Measurements from ENCODE around the gene MED29. TPM values are rescaled to one million over a fixed set of nuclear protein-coding genes. Genes with fewer than 3 reads are reported as not detected.

The MED29 gene
- total and polyA plus RNA-seq, 2 of the 13 experiments (the other 11 are each of a cell fraction or from before 2014, with no cell fraction given): 14.0 to 19.7 TPM

GRCh38 chr19:39397360-39398296 is 6.5 kb downstream of the MED29 start (continued):
- TF ChIP-seq NCOA1 (CRISPR knock-in tag; IDR thresholded peaks at IDR 0.05) (no peak), GATAD2A (CRISPR knock-in tag; IDR thresholded peaks at IDR 0.05) (peak; percentile 91), ZNF574 (CRISPR knock-in tag; IDR thresholded peaks at IDR 0.05) (peak; percentile 78), POGK (CRISPR knock-in tag; conservative IDR thresholded peaks at IDR 0.05) (no peak), ZFP1 (CRISPR knock-in tag; IDR thresholded peaks at IDR 0.05) (peak; percentile 57; the same call in 1 of the 2 replicates), ZSCAN25 (CRISPR knock-in tag; IDR thresholded peaks at IDR 0.05) (peak; percentile 98), ZNF282 (IDR thresholded peaks at IDR 0.05; ENCODE audit: partially characterized antibody) (no peak), HOMEZ (CRISPR knock-in tag; IDR thresholded peaks at IDR 0.05; ENCODE audit: low read depth) (no peak), SOX13 (IDR thresholded peaks at IDR 0.05) (no peak), SOX13 (CRISPR knock-in tag; conservative IDR thresholded peaks at IDR 0.05 in 1 of 2, IDR thresholded peaks at IDR 0.05 in 1 of 2) (peak in 1 of 2 experiments; percentile 78; a peak in 2 of 4 replicates), ZNF225 (CRISPR knock-in tag; IDR thresholded peaks at IDR 0.05) (no peak), ZNF30 (CRISPR knock-in tag; IDR thresholded peaks at IDR 0.05) (no peak), NCOA5 (CRISPR knock-in tag; IDR thresholded peaks at IDR 0.05) (no peak), KLF15 (CRISPR knock-in tag; IDR thresholded peaks at IDR 0.05; ENCODE audit: borderline replicate concordance) (no peak), ZNF790 (CRISPR knock-in tag; IDR thresholded peaks at IDR 0.05; ENCODE audit: borderline replicate concordance) (no peak; the same call in 1 of the 2 replicates), ZNF720 (CRISPR knock-in tag; IDR thresholded peaks at IDR 0.05) (no peak), ZNF616 (CRISPR knock-in tag; IDR thresholded peaks at IDR 0.05; ENCODE audit: low read depth) (no peak), ZNF136 (CRISPR knock-in tag; IDR thresholded peaks at IDR 0.05; ENCODE audit: low read depth) (no peak), GABPA (IDR thresholded peaks at IDR 0.05; ENCODE audit: low read depth, low read length) (no peak), GABPA (CRISPR knock-in tag; IDR thresholded peaks at IDR 0.05; ENCODE audit: low read depth) (peak; percentile 67), ZFP37 (CRISPR knock-in tag; IDR thresholded peaks at IDR 0.05; ENCODE audit: borderline replicate concordance) (no peak), ZSCAN30 (CRISPR knock-in tag; IDR thresholded peaks at IDR 0.05) (no peak), MBNL3 (CRISPR knock-in tag; conservative IDR thresholded peaks at IDR 0.05) (no peak), IRF2 (CRISPR knock-in tag; IDR thresholded peaks at IDR 0.05) (peak; percentile 93), SP2 (CRISPR knock-in tag; IDR thresholded peaks at IDR 0.05) (no peak), ZNF446 (CRISPR knock-in tag; IDR thresholded peaks at IDR 0.05) (no peak), ZNF24 (IDR thresholded peaks at IDR 0.05) (peak; percentile 59; the same call in 1 of the 2 replicates)

Measured in HepG2 (cell line).